Prostate gland (tissue), 2 donors: ENCODE data around the gene RAB6A.

Experiments used
- POLR2A ChIP-seq: fragments of 450-650 bp; IDR thresholded peaks from one replicate; pipeline ENCODE4 v1.6.1; 2016; ENCODE audit warnings: antibody characterized with exemption, mild to moderate bottlenecking
- POLR2AphosphoS5 ChIP-seq: sonication (generic); formaldehyde crosslinking; IDR thresholded peaks from one replicate; pipeline ENCODE4 v1.6.1; 2017; ENCODE audit warnings: antibody characterized with exemption
- TF ChIP-seq, protein P1 (sequence below), 4 experiments: fragments of 200-600 bp in 2 of 4; fragments of 450-650 bp in 2 of 4; sonication (generic) in 2 of 4; IDR thresholded peaks; 1 replicate in 3 of 4; 2 replicates in 1 of 4; pipeline ENCODE4 v1.5.1; 2016 to 2019; ENCODE audit warnings: antibody characterized with exemption in 4 of 4, mild to moderate bottlenecking in 2 of 4, moderate library complexity in 2 of 4

DNA sequence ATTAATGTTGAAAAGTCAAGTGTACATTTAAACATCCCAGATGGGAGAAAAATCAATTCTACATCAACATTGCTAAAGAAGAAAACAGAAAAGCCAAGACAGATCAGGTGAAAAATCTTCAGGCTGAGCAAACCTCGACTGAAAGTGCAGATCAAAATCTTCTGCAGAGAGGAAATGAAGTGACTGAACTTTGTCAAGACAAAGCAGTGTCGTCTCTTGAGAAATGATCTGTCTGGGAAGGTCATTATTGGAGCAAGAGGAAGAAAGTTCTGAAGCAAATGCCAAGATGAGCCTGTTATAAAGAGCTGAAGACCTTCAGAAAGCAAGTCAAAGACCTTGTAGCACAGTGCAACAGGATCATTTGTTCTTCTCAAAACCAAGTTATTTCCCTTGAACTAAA, 120.3 kb downstream of the RAB6A start:
- TF ChIP-seq, protein P1, sequence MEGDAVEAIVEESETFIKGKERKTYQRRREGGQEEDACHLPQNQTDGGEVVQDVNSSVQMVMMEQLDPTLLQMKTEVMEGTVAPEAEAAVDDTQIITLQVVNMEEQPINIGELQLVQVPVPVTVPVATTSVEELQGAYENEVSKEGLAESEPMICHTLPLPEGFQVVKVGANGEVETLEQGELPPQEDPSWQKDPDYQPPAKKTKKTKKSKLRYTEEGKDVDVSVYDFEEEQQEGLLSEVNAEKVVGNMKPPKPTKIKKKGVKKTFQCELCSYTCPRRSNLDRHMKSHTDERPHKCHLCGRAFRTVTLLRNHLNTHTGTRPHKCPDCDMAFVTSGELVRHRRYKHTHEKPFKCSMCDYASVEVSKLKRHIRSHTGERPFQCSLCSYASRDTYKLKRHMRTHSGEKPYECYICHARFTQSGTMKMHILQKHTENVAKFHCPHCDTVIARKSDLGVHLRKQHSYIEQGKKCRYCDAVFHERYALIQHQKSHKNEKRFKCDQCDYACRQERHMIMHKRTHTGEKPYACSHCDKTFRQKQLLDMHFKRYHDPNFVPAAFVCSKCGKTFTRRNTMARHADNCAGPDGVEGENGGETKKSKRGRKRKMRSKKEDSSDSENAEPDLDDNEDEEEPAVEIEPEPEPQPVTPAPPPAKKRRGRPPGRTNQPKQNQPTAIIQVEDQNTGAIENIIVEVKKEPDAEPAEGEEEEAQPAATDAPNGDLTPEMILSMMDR (IDR thresholded peaks at IDR 0.05) = no peak
- TF ChIP-seq POLR2A (no peak), POLR2AphosphoS5 (no peak)
